WERI-Rb-1 (cell line): Measurements from ENCODE around the gene GOLT1A.

ENCODE experiments used
- DNase-seq: peaks from one replicate; pipeline ENCODE4 v3.0.0-alpha.2; 2020
- H3K27ac ChIP-seq: fragments of 250-450 bp; sonication (Bioruptor Pico); 2 replicates; pipeline ENCODE4 v1.5.1; 2020; ENCODE audit warnings: mild to moderate bottlenecking, moderate library complexity
- H3K27me3 ChIP-seq: fragments of 250-450 bp; sonication (Bioruptor Pico); 2 replicates; pipeline ENCODE4 v1.5.1; 2021; ENCODE audit warnings: mild to moderate bottlenecking, low read depth, moderate library complexity; ENCODE audit not compliant: insufficient read depth, severe bottlenecking
- H3K36me3 ChIP-seq: fragments of 250-450 bp; sonication (Bioruptor Pico); 2 replicates; pipeline ENCODE4 v1.5.1; 2020; ENCODE audit warnings: mild to moderate bottlenecking, moderate library complexity
- H3K4me3 ChIP-seq: 2 replicates; pipeline ENCODE4 v1.5.1; 2011; ENCODE audit warnings: low read depth, mild to moderate bottlenecking, control low read depth, low read length
- H3K9me3 ChIP-seq: fragments of 250-450 bp; sonication (Bioruptor Pico); 2 replicates; pipeline ENCODE4 v1.5.1; 2021; ENCODE audit warnings: mild to moderate bottlenecking, moderate library complexity; ENCODE audit not compliant: severe bottlenecking
- TF ChIP-seq, protein P1 (sequence below): IDR thresholded peaks from 2 replicates; pipeline ENCODE4 v1.5.1; 2011; ENCODE audit warnings: low read depth, mild to moderate bottlenecking, control low read depth, inconsistent platforms, low read length

Gene GOLT1A

DNA sequence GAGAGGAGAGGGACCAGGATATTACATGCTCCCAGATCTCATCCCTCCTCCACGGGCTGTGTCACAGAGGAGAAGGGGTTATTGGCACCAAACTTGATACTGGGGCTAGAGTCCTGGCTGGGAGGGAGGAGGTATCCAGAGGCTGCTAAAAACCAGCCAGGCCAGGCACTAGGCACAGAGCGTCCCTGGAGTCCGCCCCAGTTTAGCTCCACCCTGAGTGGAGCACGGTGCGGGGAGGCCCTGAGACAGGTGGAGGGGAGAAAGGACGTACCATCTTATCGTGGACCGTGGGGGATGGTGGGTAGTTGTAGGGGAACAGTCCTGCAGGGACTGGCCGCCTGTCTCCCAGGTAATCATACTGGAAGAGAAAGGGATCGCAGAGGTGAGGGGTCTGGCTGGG, 42.7 kb upstream of the GOLT1A start:
- no peak overlapping the region for H3K4me3 ChIP-seq
- H3K9me3 ChIP-seq = no peaks in the 10 kb centered on the region
- DNase-seq = no peak
- H3K36me3 ChIP-seq = peaks cover 3% of the 10 kb centered on the region; the same call in 1 of the 2 replicates
- TF ChIP-seq, protein P1, sequence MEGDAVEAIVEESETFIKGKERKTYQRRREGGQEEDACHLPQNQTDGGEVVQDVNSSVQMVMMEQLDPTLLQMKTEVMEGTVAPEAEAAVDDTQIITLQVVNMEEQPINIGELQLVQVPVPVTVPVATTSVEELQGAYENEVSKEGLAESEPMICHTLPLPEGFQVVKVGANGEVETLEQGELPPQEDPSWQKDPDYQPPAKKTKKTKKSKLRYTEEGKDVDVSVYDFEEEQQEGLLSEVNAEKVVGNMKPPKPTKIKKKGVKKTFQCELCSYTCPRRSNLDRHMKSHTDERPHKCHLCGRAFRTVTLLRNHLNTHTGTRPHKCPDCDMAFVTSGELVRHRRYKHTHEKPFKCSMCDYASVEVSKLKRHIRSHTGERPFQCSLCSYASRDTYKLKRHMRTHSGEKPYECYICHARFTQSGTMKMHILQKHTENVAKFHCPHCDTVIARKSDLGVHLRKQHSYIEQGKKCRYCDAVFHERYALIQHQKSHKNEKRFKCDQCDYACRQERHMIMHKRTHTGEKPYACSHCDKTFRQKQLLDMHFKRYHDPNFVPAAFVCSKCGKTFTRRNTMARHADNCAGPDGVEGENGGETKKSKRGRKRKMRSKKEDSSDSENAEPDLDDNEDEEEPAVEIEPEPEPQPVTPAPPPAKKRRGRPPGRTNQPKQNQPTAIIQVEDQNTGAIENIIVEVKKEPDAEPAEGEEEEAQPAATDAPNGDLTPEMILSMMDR = no peak
- no peak overlapping the region for H3K27ac ChIP-seq
- H3K27me3 ChIP-seq = no peaks in the 10 kb centered on the region

DNA sequence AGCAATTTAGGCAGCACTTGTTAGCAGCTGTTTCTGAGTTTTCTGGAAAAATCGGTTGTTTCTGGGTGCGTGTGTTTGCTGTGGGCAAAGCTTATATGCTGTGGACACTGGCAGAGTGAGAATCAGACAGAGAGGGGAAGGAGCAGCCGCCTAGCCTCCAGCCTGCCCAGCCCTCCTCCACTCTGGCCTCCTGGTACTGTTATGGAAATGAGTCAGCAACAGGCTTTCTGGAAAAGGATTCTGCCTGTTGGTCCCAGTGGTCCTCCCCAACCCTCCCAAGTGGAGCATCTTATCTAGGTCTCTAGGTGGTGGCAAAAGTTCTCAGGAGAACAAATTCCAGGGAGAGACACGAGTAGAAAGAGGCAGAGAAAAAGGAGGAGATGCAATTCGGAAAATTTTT, 42.2 kb upstream of the GOLT1A start:
- no peak for DNase-seq
- H3K27me3 ChIP-seq = no peaks in the 10 kb centered on the region
- no peak overlapping the region for H3K27ac ChIP-seq
- TF ChIP-seq, protein P1 = no peak
- H3K36me3 ChIP-seq = peaks cover 3% of the 10 kb centered on the region; the same call in 1 of the 2 replicates
- no peak overlapping the region for H3K4me3 ChIP-seq
- no peaks in the 10 kb centered on the region for H3K9me3 ChIP-seq

DNA sequence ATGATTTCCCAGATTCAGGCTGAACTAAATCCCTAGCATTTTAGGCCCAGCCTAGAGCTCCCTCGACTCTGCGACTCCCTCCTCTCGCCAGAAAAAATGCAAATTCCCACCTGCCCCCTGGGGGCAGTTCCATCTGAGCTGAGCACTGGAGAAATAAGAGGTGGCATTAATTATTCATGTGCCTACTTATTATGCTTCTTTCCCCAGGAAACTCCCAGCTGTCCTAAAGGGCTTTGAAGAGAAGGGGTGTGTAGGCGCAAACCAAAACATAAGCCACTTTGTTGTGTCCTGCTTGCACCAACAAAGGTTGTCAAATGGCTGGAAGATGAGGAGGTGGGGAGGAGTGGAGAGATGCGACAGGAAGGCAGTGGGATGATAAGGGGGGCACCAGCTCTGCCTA, 41.4 kb upstream of the GOLT1A start:
- Histone ChIP-seq H3K36me3 (no peaks in the 10 kb centered on the region; the same call in 1 of the 2 replicates), H3K27me3 (no peaks in the 10 kb centered on the region), H3K4me3 (no peak overlapping the region), H3K27ac (no peak overlapping the region), H3K9me3 (no peaks in the 10 kb centered on the region)
- TF ChIP-seq, protein P1 = no peak
- no peak for DNase-seq

DNA sequence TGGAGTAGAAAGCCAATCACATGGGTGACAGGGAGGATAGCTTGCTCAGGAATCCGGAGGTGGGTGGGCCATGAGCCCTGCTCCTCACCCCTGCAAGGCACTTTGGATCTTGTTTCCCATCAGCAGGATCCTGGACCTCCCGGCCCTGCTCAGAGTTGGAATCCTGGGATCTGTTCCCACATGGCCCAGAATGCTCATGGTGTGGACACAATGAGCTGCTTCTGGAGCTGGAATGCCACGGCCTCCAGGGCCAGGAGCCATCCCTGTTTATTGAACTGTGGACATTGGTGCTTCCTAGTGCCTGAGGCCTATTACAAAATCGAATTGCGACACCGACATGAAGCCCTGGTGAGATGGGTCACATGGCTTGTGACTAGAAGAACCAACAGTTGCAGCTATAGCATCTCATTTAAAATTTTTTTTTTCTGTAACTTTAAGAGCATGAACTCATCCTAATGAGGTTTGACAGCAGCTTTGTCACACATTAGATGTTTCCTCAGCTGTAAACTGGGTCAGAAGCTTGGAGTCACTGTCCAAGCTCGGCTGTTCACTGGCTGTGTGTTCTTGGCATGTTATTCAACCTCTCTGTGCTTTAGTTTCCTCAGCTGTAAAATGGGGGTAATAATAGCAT, 40.4 kb upstream of the GOLT1A start:
- no peak for DNase-seq
- Histone ChIP-seq H3K4me3 (no peak overlapping the region), H3K27ac (no peak overlapping the region), H3K9me3 (no peaks in the 10 kb centered on the region), H3K36me3 (no peaks in the 10 kb centered on the region; the same call in 1 of the 2 replicates), H3K27me3 (no peaks in the 10 kb centered on the region)
- TF ChIP-seq, protein P1 = no peak

DNA sequence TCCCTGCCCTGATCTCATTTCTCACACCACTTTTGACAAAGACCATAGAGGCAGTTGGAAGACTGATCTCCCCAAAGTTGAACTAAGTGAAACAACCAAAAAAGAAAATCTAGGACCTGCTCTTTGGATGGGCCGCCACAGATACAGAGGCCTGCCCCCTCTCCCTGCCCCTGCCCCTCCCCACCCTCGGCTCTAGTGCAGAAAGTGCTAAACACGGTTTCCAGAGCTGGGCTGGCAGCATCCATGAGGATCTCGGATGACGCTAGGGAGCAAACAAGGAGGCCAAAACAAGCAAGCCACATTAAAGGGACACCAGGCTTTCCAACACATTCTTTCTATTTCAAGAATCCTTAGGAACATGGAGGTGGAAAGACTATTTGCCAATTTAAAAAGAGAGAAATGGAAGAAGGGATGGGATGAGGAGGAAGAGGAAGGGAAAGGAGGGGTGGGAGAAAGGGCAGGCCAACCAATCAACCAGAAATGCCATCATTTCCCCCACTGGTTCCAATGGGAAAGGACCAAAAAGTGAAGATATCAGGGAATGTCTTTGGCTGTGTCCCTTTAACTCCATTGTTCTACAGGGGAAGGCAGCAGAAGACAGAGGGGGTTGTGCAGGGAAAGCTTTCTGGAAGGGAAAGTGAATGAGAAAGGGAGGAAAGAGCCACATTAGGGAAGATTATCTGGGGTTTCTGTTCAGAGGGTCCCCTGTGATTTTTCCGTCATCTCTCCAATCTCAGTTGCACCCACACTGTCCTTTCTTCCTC, 38.3 kb upstream of the GOLT1A start:
- Histone ChIP-seq H3K4me3 (no peak overlapping the region), H3K36me3 (no peaks in the 10 kb centered on the region), H3K27ac (no peak overlapping the region), H3K9me3 (no peaks in the 10 kb centered on the region), H3K27me3 (no peaks in the 10 kb centered on the region)
- TF ChIP-seq, protein P1 = no peak
- no peak for DNase-seq
